HT-29 (cell line): ENCODE results near the gene ACACA. TPM values are rescaled to one million over a fixed set of nuclear protein-coding genes. Genes with fewer than 3 reads are reported as not detected.

ENCODE experiments used
- DNase-seq: peaks from one replicate; pipeline ENCODE4 v3.0.0-alpha.2; 2015; ENCODE audit warnings: low spot score
- total RNA-seq: library from RNA; depleted of rRNA; stranded (reverse); fragments of >200 nt; shearing (Covaris generic); gene quantifications from 2 replicates; pipeline ENCODE4 v1.2.3, GENCODE V29; 2014

The ACACA gene
- total RNA-seq, 1 experiment from 2014 or later: 111 TPM

- no peak for DNase-seq
These were observed 337.5 kb downstream of the ACACA start for GRCh38 chr17:37069087-37069486.

GRCh38 chr17:37068266-37068665 is 338.4 kb downstream of the ACACA start:
- DNase-seq: no peak

GRCh38 chr17:37067555-37068111 is 339.0 kb downstream of the ACACA start:
- DNase-seq: peak; percentile 88

GRCh38 chr17:37066322-37067255 is 340.0 kb downstream of the ACACA start:
- DNase-seq: no peak

- DNase-seq: no peak
These were observed 340.9 kb downstream of the ACACA start for GRCh38 chr17:37065486-37066321.

- no peak for DNase-seq
These were observed 341.7 kb downstream of the ACACA start for GRCh38 chr17:37064956-37065355.

GRCh38 chr17:37064206-37064605 is 342.4 kb downstream of the ACACA start:
- no peak for DNase-seq

GRCh38 chr17:37062021-37062420 is 344.6 kb downstream of the ACACA start:
- DNase-seq: no peak

GRCh38 chr17:37060928-37061327 is 345.7 kb downstream of the ACACA start:
- peak; percentile 82 for DNase-seq

GRCh38 chr17:37060094-37060493 is 346.5 kb downstream of the ACACA start:
- no peak for DNase-seq

- DNase-seq: no peak
These were observed 347.1 kb downstream of the ACACA start for GRCh38 chr17:37059493-37059892.

GRCh38 chr17:37056622-37057021 is 350.0 kb downstream of the ACACA start:
- no peak for DNase-seq

GRCh38 chr17:37054894-37055293 is 351.7 kb downstream of the ACACA start:
- no peak for DNase-seq

- no peak for DNase-seq
These were observed 354.2 kb downstream of the ACACA start for GRCh38 chr17:37052450-37052849.

- no peak for DNase-seq
These were observed 354.8 kb downstream of the ACACA start for GRCh38 chr17:37051833-37052232.

- DNase-seq: no peak
These were observed 355.3 kb downstream of the ACACA start for GRCh38 chr17:37051381-37051780.

GRCh38 chr17:37050920-37051319 is 355.7 kb downstream of the ACACA start:
- no peak for DNase-seq

GRCh38 chr17:37048811-37049210 is 357.8 kb downstream of the ACACA start:
- no peak for DNase-seq

- DNase-seq: peak; percentile 98
These were observed 359.0 kb downstream of the ACACA start for GRCh38 chr17:37047631-37048104.

- no peak for DNase-seq
These were observed 361.2 kb downstream of the ACACA start for GRCh38 chr17:37045351-37045922.

GRCh38 chr17:37043201-37043600 is 363.4 kb downstream of the ACACA start:
- no peak for DNase-seq

- DNase-seq: no peak
These were observed 364.7 kb downstream of the ACACA start for GRCh38 chr17:37041932-37042331.
